ENCODE measurements around the gene YTHDC2.

DNA sequence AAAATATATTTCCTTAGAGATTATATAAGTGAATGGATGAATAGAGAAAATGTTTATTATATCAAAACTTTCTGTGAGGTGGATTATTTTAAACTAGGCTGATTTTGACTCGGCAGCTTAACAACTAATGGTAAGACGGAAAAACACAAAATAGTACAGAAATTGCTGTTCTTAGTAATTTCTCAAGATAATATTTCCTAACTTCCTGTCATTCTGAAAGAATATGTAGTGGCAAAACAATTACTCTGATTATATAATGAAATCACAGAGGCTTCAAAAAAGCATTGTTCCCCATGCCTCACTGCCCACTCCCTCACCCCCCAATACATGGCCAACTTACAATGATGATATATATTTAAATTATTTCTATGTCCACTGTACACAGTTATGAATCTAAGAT, 85.4 kb downstream of the YTHDC2 start:
- no peak for TF ChIP-seq EZH2 (IDR thresholded peaks at IDR 0.05; ENCODE audit: insufficient read depth, poor library complexity, severe bottlenecking)
- no peak for TF ChIP-seq EZH2phosphoT487 (IDR thresholded peaks at IDR 0.05; ENCODE audit: insufficient read depth, low read depth)

Data from GM23248 (cell line).